Pancreas (tissue), 10 donors: ENCODE measurements around the gene CTNNA2. TPM values are rescaled to one million over a fixed set of nuclear protein-coding genes. Genes with fewer than 3 reads are reported as not detected.

Source experiments
- ATAC-seq, 4 donors: fragments of 200-7000 bp; cut with Tn5 transposase; one replicate each; pipeline versions ENCODE4 v1.8.0 to v1.9.1; 2020; ENCODE audit warnings: mild to moderate bottlenecking in 4 of 4, moderate library complexity in 4 of 4
- DNase-seq, 6 donors: peaks; one replicate each; pipeline ENCODE4 v3.0.0-alpha.2; 2020
- FAIRE-seq: peaks from 2 replicates; lab custom pipeline; 2012; peaks lifted over from hg19 to GRCh38; lab: Jason Lieb, UNC
- H3K27ac ChIP-seq, 4 donors: fragments of 200-600 bp; sonication (generic); 1 replicate in 3 of 4; 2 replicates in 1 of 4; pipeline versions ENCODE4 v1.5.0 to v1.8.0; 2020
- H3K27me3 ChIP-seq, 4 donors: fragments of 200-600 bp; one replicate each; pipeline ENCODE4 v1.8.0; 2021
- H3K36me3 ChIP-seq, 3 donors: fragments of 200-600 bp; sonication (generic) in 1 of 3; one replicate each; pipeline versions ENCODE4 v1.5.0 to v1.8.0; 2020 to 2021
- H3K4me1 ChIP-seq, 3 donors: fragments of 200-600 bp; one replicate each; pipeline ENCODE4 v1.8.0; 2021
- H3K4me3 ChIP-seq, 4 donors: fragments of 200-600 bp; sonication (generic) in 2 of 4; one replicate each; pipeline versions ENCODE4 v1.5.0 to v1.8.0; 2020 to 2021
- H3K9me3 ChIP-seq, 4 donors: fragments of 200-600 bp; one replicate each; pipeline ENCODE4 v1.8.0; 2021
- WGBS, 2 donors: extraction: QIAGEN DNeasy Blood & Tissue Kit; methylation state at CpG; one replicate each; pipeline ENCODE4 v1.1.7; 2013; 5-methylcytosine and 5-hydroxymethylcytosine counted together
- intact Hi-C, 3 donors: fragments of 100-400 bp; cut with DNase I; formaldehyde crosslinking; loops; one replicate each; pipeline versions ENCODE4 v1.11.1 to v1.14.2; 2022
- polyA plus RNA-seq, 2 donors: library from polyadenylated mRNA; stranded (reverse); fragments of 200-250 nt; gene quantifications; one replicate each; pipeline ENCODE4 v1.2.3, GENCODE V29; 2013
- total RNA-seq, 6 donors: library from RNA; stranded (reverse); fragmentation: NEBNext Ultra II Directional in 4 of 6; extraction: Animal tissue kit (Norgen Biotek cat#: 25700) in 4 of 6; gene quantifications; one replicate each; pipeline versions ENCODE4 v1.2.1 to v1.2.4, GENCODE V29; 2021 to 2023
- TF ChIP-seq, protein P1 (sequence below), 4 donors: fragments of 200-600 bp; sonication (generic) in 3 of 4; IDR thresholded peaks; one replicate each; pipeline versions ENCODE4 v1.5.0 to v1.8.0; 2021; ENCODE audit warnings: antibody characterized with exemption in 4 of 4
- donor health status: healthy with polysubstance abuse.
- donor health status: DM: no; HTN: no; CAD: no; lungs with moderate emphysema.
- donor health status: DM: no; HTN: no; CAD: no.
- donor health status: control.
- donor health status: control.
- donor health status: Bipolar disorder and iron deficiency.
- donor health status: DM: yes; HTN: yes; CAD: no.
- donor health status: DM: no; HTN: no; CAD: no.
- donor health status: DM: no; HTN: no; CAD: no.
- donor health status: DM: yes; HTN: yes; CAD: no.

The CTNNA2 gene
- total and polyA plus RNA-seq, 8 donors, result 0.25 to 12.1 (median 2.1) TPM

DNA sequence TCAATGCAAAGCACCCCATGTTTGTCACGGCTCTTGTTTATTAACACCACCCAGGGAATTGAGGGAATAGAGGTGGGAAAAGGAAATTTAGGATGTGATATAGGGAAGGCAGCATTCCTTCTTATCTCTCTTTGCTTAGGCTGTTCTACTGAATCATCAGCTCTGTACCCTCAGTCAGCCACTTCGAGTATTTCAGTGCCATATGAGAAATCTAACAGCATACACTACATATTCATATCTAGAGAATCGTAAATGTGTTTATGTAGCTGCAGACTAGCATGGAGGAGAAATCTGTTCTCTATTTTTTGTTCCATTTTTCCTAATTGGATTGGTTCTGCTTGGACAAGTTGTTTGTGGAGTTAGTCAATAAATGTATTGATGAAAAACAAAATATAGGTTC lies 187.8 kb downstream of the CTNNA2 start:
- no peaks in the 10 kb centered on the region for H3K9me3 ChIP-seq
- H3K4me3 ChIP-seq, result no peak overlapping the region
- DNase-seq, result no peak
- H3K27me3 ChIP-seq, result no peaks in the 10 kb centered on the region
- intact Hi-C loops, result no loop called here
- TF ChIP-seq, protein P1, sequence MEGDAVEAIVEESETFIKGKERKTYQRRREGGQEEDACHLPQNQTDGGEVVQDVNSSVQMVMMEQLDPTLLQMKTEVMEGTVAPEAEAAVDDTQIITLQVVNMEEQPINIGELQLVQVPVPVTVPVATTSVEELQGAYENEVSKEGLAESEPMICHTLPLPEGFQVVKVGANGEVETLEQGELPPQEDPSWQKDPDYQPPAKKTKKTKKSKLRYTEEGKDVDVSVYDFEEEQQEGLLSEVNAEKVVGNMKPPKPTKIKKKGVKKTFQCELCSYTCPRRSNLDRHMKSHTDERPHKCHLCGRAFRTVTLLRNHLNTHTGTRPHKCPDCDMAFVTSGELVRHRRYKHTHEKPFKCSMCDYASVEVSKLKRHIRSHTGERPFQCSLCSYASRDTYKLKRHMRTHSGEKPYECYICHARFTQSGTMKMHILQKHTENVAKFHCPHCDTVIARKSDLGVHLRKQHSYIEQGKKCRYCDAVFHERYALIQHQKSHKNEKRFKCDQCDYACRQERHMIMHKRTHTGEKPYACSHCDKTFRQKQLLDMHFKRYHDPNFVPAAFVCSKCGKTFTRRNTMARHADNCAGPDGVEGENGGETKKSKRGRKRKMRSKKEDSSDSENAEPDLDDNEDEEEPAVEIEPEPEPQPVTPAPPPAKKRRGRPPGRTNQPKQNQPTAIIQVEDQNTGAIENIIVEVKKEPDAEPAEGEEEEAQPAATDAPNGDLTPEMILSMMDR (IDR thresholded peaks at IDR 0.05), result no peak
- H3K36me3 ChIP-seq, result no peaks in the 10 kb centered on the region
- WGBS, 2 donors, result 68 to 80% methylated on average over 3 of the region's 3 CpGs
- no peaks in the 10 kb centered on the region for H3K4me1 ChIP-seq
- no peak for ATAC-seq
- H3K27ac ChIP-seq, result no peak overlapping the region
- no peak for FAIRE-seq

DNA sequence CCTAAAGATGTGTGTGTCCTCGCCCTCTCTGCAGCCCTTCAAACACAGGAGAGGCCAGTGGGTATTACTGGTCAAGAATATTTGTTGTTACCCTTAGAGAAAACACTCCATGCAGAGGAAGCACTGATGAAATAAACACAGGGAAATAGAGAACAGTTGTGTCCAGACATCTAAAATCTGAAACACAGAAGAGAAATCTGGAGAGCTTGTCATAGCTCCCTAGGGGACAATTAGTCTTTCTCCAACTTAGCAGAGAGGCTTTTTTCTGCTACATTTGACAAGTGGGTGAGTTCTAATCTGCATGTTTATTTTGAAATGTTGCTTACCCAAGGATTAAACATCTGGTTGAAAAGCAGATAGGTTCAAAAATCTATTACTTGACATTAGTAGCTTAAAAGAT lies 190.1 kb downstream of the CTNNA2 start:
- DNase-seq, result no peak
- FAIRE-seq, result no peak
- TF ChIP-seq, protein P1 (IDR thresholded peaks at IDR 0.05), result no peak
- WGBS, 2 donors, result 61 to 69% methylated on average over 1 of the region's 1 CpG
- Histone ChIP-seq H3K27ac (no peak overlapping the region), H3K27me3 (no peaks in the 10 kb centered on the region), H3K9me3 (no peaks in the 10 kb centered on the region), H3K4me3 (no peak overlapping the region), H3K36me3 (no peaks in the 10 kb centered on the region), H3K4me1 (no peaks in the 10 kb centered on the region)
- no peak for ATAC-seq
- intact Hi-C loops, result no loop called here

GRCh38 chr2:79711098-79711497 lies 198.2 kb downstream of the CTNNA2 start:
- FAIRE-seq, result no peak

GRCh38 chr2:79713131-79713785 lies 200.4 kb downstream of the CTNNA2 start:
- intact Hi-C loops, result no loop called here
- no peaks in the 10 kb centered on the region for H3K36me3 ChIP-seq
- H3K4me3 ChIP-seq, result no peak overlapping the region
- ATAC-seq (no peak), FAIRE-seq (no peak), DNase-seq (no peak)
- H3K27ac ChIP-seq, result no peak overlapping the region
- TF ChIP-seq, protein P1 (IDR thresholded peaks at IDR 0.05), result no peak
- H3K27me3 ChIP-seq, result no peaks in the 10 kb centered on the region
- 40 to 41% methylated on average over 4 of the region's 4 CpGs for WGBS, 2 donors
- H3K4me1 ChIP-seq, result no peaks in the 10 kb centered on the region
- no peaks in the 10 kb centered on the region for H3K9me3 ChIP-seq

More at GRCh38 chr2:79711098-79711497, 198.2 kb downstream of the CTNNA2 start:
- ATAC-seq (no peak), DNase-seq (no peak)
- intact Hi-C loops, result no loop called here
- Histone ChIP-seq H3K27ac (no peak overlapping the region), H3K4me3 (no peak overlapping the region), H3K4me1 (no peaks in the 10 kb centered on the region), H3K9me3 (no peaks in the 10 kb centered on the region), H3K36me3 (no peaks in the 10 kb centered on the region), H3K27me3 (no peaks in the 10 kb centered on the region)
- TF ChIP-seq, protein P1 (IDR thresholded peaks at IDR 0.05), result no peak

DNA sequence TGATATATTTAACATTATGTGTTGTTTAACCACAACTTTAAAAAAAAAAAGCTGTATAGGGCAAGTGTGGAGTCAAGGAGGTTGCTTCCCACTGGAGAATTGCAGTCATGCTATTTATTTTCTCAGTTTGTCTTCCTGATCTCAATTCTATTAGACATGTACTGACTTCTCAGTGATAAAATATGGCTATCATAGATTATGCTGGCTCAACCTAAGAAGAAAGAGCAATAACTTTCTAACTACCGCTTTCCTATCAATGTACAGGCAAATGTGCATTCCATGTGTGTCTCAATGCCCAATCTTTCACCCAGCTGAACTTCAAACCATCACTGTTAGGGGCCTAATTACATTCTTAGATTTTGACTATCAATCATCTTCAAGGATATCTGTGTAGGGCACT lies 201.4 kb downstream of the CTNNA2 start:
- H3K27ac ChIP-seq, result no peak overlapping the region
- no peaks in the 10 kb centered on the region for H3K9me3 ChIP-seq
- TF ChIP-seq, protein P1 (IDR thresholded peaks at IDR 0.05), result no peak
- WGBS, 2 donors, result 72 to 89% methylated on average over 1 of the region's 1 CpG
- no peak for DNase-seq
- H3K4me1 ChIP-seq, result no peaks in the 10 kb centered on the region
- H3K36me3 ChIP-seq, result no peaks in the 10 kb centered on the region
- ATAC-seq, result no peak
- no peaks in the 10 kb centered on the region for H3K27me3 ChIP-seq
- no peak overlapping the region for H3K4me3 ChIP-seq
- intact Hi-C loops, result no loop called here
- FAIRE-seq, result no peak
